ENCODE results near the gene RNF207.

- TF ChIP-seq, protein P1, sequence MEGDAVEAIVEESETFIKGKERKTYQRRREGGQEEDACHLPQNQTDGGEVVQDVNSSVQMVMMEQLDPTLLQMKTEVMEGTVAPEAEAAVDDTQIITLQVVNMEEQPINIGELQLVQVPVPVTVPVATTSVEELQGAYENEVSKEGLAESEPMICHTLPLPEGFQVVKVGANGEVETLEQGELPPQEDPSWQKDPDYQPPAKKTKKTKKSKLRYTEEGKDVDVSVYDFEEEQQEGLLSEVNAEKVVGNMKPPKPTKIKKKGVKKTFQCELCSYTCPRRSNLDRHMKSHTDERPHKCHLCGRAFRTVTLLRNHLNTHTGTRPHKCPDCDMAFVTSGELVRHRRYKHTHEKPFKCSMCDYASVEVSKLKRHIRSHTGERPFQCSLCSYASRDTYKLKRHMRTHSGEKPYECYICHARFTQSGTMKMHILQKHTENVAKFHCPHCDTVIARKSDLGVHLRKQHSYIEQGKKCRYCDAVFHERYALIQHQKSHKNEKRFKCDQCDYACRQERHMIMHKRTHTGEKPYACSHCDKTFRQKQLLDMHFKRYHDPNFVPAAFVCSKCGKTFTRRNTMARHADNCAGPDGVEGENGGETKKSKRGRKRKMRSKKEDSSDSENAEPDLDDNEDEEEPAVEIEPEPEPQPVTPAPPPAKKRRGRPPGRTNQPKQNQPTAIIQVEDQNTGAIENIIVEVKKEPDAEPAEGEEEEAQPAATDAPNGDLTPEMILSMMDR (IDR thresholded peaks at IDR 0.05; ENCODE audit: poor library complexity): no peak
- TF ChIP-seq EZH2 (IDR thresholded peaks at IDR 0.05; ENCODE audit: borderline replicate concordance): no peak
Observed at GRCh38 chr1:6266641-6267040, 60.7 kb downstream of the RNF207 start.
